ENCODE measurements around the gene FOXRED2.
"Not testable (repeated sequence)": the region's sequence is repeated elsewhere in the genome, so short reads cannot be mapped to it uniquely, and the experiment has no call there.

The FOXRED2 gene

GRCh38 chr22:36519906-36520305 is 13.1 kb upstream of the FOXRED2 start:
- in situ Hi-C loops (cut with MboI; ENCODE audit: low sequenced_read_pairs) = not testable (repeated sequence)

- in situ Hi-C loops (cut with MboI; ENCODE audit: low sequenced_read_pairs) = no loop called here
Observed at GRCh38 chr22:36514766-36515165, 7.9 kb upstream of the FOXRED2 start.

- in situ Hi-C loops (cut with MboI; ENCODE audit: low sequenced_read_pairs) = no loop called here
Observed at GRCh38 chr22:36512991-36513390, 6.2 kb upstream of the FOXRED2 start.

GRCh38 chr22:36512333-36512732 is 5.5 kb upstream of the FOXRED2 start:
- in situ Hi-C loops (cut with MboI; ENCODE audit: low sequenced_read_pairs) = no loop called here

GRCh38 chr22:36510966-36511881 is 4.4 kb upstream of the FOXRED2 start:
- in situ Hi-C loops (cut with MboI; ENCODE audit: low sequenced_read_pairs) = no loop called here

GRCh38 chr22:36510384-36510783 is 3.5 kb upstream of the FOXRED2 start:
- in situ Hi-C loops (cut with MboI; ENCODE audit: low sequenced_read_pairs) = no loop called here

GRCh38 chr22:36507518-36508010 is 724 bp upstream of the FOXRED2 start:
- in situ Hi-C loops (cut with MboI; ENCODE audit: low sequenced_read_pairs) = no loop called here

GRCh38 chr22:36505998-36506635 is 723 bp downstream of the FOXRED2 start:
- in situ Hi-C loops (cut with MboI; ENCODE audit: low sequenced_read_pairs) = no loop called here

- in situ Hi-C loops (cut with MboI; ENCODE audit: low sequenced_read_pairs) = no loop called here
Observed at GRCh38 chr22:36497910-36498665, 8.8 kb downstream of the FOXRED2 start.

GRCh38 chr22:36493690-36494110 is 13.1 kb downstream of the FOXRED2 start:
- in situ Hi-C loops (cut with MboI; ENCODE audit: low sequenced_read_pairs) = no loop called here

- in situ Hi-C loops (cut with MboI; ENCODE audit: low sequenced_read_pairs) = no loop called here
Observed at GRCh38 chr22:36492109-36492508, 14.7 kb downstream of the FOXRED2 start.

- in situ Hi-C loops (cut with MboI; ENCODE audit: low sequenced_read_pairs) = no loop called here
Observed at GRCh38 chr22:36491155-36491554, 15.7 kb downstream of the FOXRED2 start.

GRCh38 chr22:36486619-36487384 is 20.0 kb downstream of the FOXRED2 start:
- in situ Hi-C loops (cut with MboI; ENCODE audit: low sequenced_read_pairs) = no loop called here

- in situ Hi-C loops (cut with MboI; ENCODE audit: low sequenced_read_pairs) = no loop called here
Observed at GRCh38 chr22:36481393-36482168, 25.3 kb downstream of the FOXRED2 start, which contains the start of gene TXN2. Gene TXN2, minus strand, starts transcription at chr22:36481640. Its CDS starts 803 bp downstream, at chr22:36480837.

- in situ Hi-C loops (cut with MboI; ENCODE audit: low sequenced_read_pairs) = no loop called here
Observed at GRCh38 chr22:36480941-36481392, 25.9 kb downstream of the FOXRED2 start.

GRCh38 chr22:36478966-36479365 is 27.9 kb downstream of the FOXRED2 start:
- in situ Hi-C loops (cut with MboI; ENCODE audit: low sequenced_read_pairs) = no loop called here

- in situ Hi-C loops (cut with MboI; ENCODE audit: low sequenced_read_pairs) = no loop called here
Observed at GRCh38 chr22:36475341-36475740, 31.5 kb downstream of the FOXRED2 start.

GRCh38 chr22:36472689-36473088 is 34.2 kb downstream of the FOXRED2 start:
- in situ Hi-C loops (cut with MboI; ENCODE audit: low sequenced_read_pairs) = loop anchor here (5.0 kb wide), 1 partner anchor 165 kb away; no protein-coding TSS in a partner anchor

- in situ Hi-C loops (cut with MboI; ENCODE audit: low sequenced_read_pairs) = loop anchor here (5.0 kb wide), 1 partner anchor 164 kb away; no protein-coding TSS in a partner anchor
Observed at GRCh38 chr22:36471341-36471821, 35.5 kb downstream of the FOXRED2 start.

Measured in HL-60/S4 treated with phorbol 12-myristate 13-acetate at 8.2 ng/mL for 4 days and 3 days (cell line).